Left ventricle myocardium inferior (tissue), 1 donor: ENCODE data around the gene NEDD4. TPM values are rescaled to one million over a fixed set of nuclear protein-coding genes. Genes with fewer than 3 reads are reported as not detected.

Experiments
- DNase-seq: peaks from one replicate; pipeline ENCODE4 v3.0.0-alpha.2; 2020
- H3K27ac ChIP-seq: fragments of 200-600 bp; replicated peaks from 2 replicates; pipeline ENCODE4 v1.8.0; 2021
- H3K27me3 ChIP-seq: fragments of 200-600 bp; 2 replicates; pipeline ENCODE4 v1.8.0; 2021; ENCODE audit warnings: low read depth
- H3K36me3 ChIP-seq: fragments of 200-600 bp; 2 replicates; pipeline ENCODE4 v1.8.0; 2021
- H3K4me1 ChIP-seq: fragments of 200-600 bp; 2 replicates; pipeline ENCODE4 v1.8.0; 2021
- H3K4me3 ChIP-seq: fragments of 200-600 bp; 2 replicates; pipeline ENCODE4 v1.8.0; 2021; ENCODE audit warnings: mild to moderate bottlenecking, moderate library complexity
- H3K9me3 ChIP-seq: fragments of 200-600 bp; replicated peaks from 2 replicates; pipeline ENCODE4 v1.8.0; 2021
- CTCF ChIP-seq: fragments of 200-600 bp; IDR thresholded peaks from 2 replicates; pipeline ENCODE4 v1.8.0; 2021; ENCODE audit warnings: antibody characterized with exemption, mild to moderate bottlenecking, borderline replicate concordance
- intact Hi-C: fragments of 100-400 bp; cut with micrococcal nuclease; formaldehyde crosslinking; loops from one replicate; pipeline ENCODE4 v1.11.0; 2022
- total RNA-seq: library from RNA; stranded (reverse); fragmentation: NEBNext Ultra II Directional; extraction: Animal tissue kit (Norgen Biotek cat#: 25700); gene quantifications from one replicate; pipeline ENCODE4 v1.2.1, GENCODE V29; 2021
- donor health status: DM: no; HTN: yes; CAD: no; lungs with severe emphysema.

The NEDD4 gene
- total RNA-seq, 1 donor from 2014 or later, result 8.1 TPM

- TF ChIP-seq CTCF, result no peak
- intact Hi-C loops, result no loop called here
These were observed 76.6 kb downstream of the NEDD4 start for GRCh38 chr15:55916666-55917409.

GRCh38 chr15:55915876-55916567, 77.4 kb downstream of the NEDD4 start:
- Histone ChIP-seq H3K27ac (peak overlapping the region; percentile 11), H3K9me3 (no peaks in the 10 kb centered on the region), H3K4me3 (peak overlapping the region; percentile 10), H3K36me3 (no peaks in the 10 kb centered on the region), H3K27me3 (no peaks in the 10 kb centered on the region), H3K4me1 (peaks cover 14% of the 10 kb centered on the region)
- intact Hi-C loops, result no loop called here
- no peak for DNase-seq
- no peak for TF ChIP-seq CTCF

More at GRCh38 chr15:55916666-55917409, 76.6 kb downstream of the NEDD4 start:
- Histone ChIP-seq H3K9me3 (no peaks in the 10 kb centered on the region), H3K4me3 (no peak overlapping the region), H3K4me1 (peaks cover 14% of the 10 kb centered on the region), H3K27me3 (no peaks in the 10 kb centered on the region), H3K36me3 (no peaks in the 10 kb centered on the region), H3K27ac (peak overlapping the region; percentile 11)
- DNase-seq, result no peak

- Histone ChIP-seq H3K27me3 (no peaks in the 10 kb centered on the region), H3K9me3 (no peaks in the 10 kb centered on the region), H3K4me1 (peaks cover 14% of the 10 kb centered on the region), H3K4me3 (peak overlapping the region; percentile 10), H3K27ac (no peak overlapping the region), H3K36me3 (no peaks in the 10 kb centered on the region)
- DNase-seq, result no peak
- intact Hi-C loops, result no loop called here
- TF ChIP-seq CTCF, result no peak
These were observed 78.2 kb downstream of the NEDD4 start for GRCh38 chr15:55915221-55915620.

- Histone ChIP-seq H3K27ac (no peak overlapping the region), H3K4me3 (no peak overlapping the region), H3K4me1 (peaks cover 14% of the 10 kb centered on the region), H3K36me3 (no peaks in the 10 kb centered on the region), H3K9me3 (no peaks in the 10 kb centered on the region), H3K27me3 (no peaks in the 10 kb centered on the region)
- DNase-seq, result no peak
- TF ChIP-seq CTCF, result no peak
- intact Hi-C loops, result no loop called here
These were observed 79.0 kb downstream of the NEDD4 start for GRCh38 chr15:55914446-55914845.

GRCh38 chr15:55912982-55913381, 80.4 kb downstream of the NEDD4 start:
- Histone ChIP-seq H3K9me3 (no peaks in the 10 kb centered on the region), H3K4me1 (peaks cover 12% of the 10 kb centered on the region), H3K27ac (no peak overlapping the region), H3K27me3 (no peaks in the 10 kb centered on the region), H3K4me3 (no peak overlapping the region), H3K36me3 (no peaks in the 10 kb centered on the region)
- no peak for TF ChIP-seq CTCF
- no peak for DNase-seq
- intact Hi-C loops, result no loop called here
